LNCaP clone FGC (cell line): Measurements from ENCODE around the gene CAPN10.
A peak's percentile ranks its signal among the peaks of the same experiment; 100 is the strongest.

ENCODE experiments used
- DNase-seq: peaks from one replicate; pipeline ENCODE4 v3.0.0-alpha.2; 2011; ENCODE audit warnings: low read depth
- H3K4me3 ChIP-seq: 2 replicates; pipeline ENCODE4 v1.5.1; 2011; ENCODE audit warnings: mild to moderate bottlenecking, low read depth, low read length, control low read depth
- TF ChIP-seq, protein P1 (sequence below): IDR thresholded peaks from 2 replicates; pipeline ENCODE4 v1.5.1; 2012; ENCODE audit warnings: mild to moderate bottlenecking; ENCODE audit not compliant: control insufficient read depth, insufficient read depth; ENCODE audit errors: extremely low read depth

CAPN10 gene

DNA sequence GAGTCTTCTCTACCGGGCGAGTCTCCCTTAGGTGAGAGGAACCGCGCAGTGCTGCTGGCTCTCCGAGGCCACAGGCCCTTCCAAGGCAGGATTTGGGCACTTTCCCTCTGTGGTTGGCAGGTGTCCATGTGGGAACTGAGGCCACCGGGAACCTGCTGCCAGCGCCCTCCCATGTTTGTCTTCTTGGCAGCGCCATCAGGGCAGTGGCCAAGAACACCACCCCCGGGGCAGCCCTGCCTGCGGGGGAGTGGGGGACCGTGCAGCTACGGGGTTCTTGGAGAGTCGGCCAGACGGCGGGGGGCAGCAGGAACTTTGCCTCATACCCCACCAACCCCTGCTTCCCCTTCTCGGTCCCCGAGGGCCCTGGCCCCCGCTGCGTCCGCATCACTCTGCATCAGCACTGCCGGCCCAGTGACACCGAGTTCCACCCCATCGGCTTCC, 10.0 kb downstream of the CAPN10 start:
- peak; percentile 38 for DNase-seq
- TF ChIP-seq, protein P1, sequence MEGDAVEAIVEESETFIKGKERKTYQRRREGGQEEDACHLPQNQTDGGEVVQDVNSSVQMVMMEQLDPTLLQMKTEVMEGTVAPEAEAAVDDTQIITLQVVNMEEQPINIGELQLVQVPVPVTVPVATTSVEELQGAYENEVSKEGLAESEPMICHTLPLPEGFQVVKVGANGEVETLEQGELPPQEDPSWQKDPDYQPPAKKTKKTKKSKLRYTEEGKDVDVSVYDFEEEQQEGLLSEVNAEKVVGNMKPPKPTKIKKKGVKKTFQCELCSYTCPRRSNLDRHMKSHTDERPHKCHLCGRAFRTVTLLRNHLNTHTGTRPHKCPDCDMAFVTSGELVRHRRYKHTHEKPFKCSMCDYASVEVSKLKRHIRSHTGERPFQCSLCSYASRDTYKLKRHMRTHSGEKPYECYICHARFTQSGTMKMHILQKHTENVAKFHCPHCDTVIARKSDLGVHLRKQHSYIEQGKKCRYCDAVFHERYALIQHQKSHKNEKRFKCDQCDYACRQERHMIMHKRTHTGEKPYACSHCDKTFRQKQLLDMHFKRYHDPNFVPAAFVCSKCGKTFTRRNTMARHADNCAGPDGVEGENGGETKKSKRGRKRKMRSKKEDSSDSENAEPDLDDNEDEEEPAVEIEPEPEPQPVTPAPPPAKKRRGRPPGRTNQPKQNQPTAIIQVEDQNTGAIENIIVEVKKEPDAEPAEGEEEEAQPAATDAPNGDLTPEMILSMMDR = no peak
- H3K4me3 ChIP-seq = no peak overlapping the region

DNA sequence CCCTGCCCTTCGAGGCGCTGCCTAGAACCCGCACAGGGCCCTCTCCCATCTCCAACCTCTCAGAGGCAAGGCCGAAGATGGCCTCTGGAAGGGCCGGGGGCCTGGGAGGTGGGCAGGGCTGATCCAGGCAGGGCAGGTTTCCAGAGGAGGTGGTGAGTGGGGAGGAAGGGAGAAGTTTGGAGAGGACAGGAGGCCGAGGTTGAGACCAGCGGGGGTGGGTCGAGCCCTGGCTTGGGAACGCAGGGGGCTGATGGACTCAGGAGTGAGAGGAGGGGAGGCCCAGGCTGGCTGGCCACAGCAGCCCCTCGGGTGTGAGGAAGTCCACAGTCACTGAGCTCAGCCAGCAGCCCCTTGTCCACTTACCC, 10.5 kb downstream of the CAPN10 start:
- TF ChIP-seq, protein P1 = no peak
- no peak for DNase-seq
- no peak overlapping the region for H3K4me3 ChIP-seq

DNA sequence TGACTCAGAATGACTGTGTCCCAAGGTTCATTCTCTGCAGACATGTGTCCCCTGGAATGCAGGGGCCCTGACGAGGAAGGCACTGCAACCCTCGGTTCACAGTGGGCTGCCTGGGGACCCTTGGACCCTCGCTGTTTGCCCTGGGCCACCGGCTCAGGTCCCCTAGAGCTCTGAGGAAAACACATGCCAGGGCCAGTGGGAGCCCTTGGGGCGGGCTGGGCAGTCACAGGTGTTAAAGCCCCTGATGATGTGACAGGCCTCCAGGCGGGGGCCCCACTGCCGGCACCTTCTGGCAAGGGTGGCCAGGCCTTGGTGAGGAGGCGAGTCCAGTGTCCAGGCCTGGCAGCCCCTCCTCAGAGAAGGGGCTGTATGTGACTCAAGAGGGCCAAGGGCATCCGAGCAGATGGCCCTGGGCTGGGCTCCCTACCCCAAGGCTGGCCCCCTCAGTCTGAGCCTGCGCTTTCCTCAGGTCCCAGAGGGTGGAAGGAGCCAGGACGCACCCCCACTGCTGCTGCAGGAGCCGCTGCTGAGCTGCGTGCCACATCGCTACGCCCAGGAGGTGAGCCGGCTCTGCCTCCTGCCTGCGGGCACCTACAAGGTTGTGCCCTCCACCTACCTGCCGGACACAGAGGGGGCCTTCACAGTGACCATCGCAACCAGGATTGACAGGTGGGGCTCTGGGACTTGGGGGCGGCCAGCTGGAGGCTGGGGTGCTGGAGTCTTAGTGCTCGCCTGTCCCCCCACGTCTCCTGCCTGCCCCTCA, 11.1 kb downstream of the CAPN10 start:
- no peak for DNase-seq
- no peak overlapping the region for H3K4me3 ChIP-seq
- TF ChIP-seq, protein P1 = no peak

DNA sequence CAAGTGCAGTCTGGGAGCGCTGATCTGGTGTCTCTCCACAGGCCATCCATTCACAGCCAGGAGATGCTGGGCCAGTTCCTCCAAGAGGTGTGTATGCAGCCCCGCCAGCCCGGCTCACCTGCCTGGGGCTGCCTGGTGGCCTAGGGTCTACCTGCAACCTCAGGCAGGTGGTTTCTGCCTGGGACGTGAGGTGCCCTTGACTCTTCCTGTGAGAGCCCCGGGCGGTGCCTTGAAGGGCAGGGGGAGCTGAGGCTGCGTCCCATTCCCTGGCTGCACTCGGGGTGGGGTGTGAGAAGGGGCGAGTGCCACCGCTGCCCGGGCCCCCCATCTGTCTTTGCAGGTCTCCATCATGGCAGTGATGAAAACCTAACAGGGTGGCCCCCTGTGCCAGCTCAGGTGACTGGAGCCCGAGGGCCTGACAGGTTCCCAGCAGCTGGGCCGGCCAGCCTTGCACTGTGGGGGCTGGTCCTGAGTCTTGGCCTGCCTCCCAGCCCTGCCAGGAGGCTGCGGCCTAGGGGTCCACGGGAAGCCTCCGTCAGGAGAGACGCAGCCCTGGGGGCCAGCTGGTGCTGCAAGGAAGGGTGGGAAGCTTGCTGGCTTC, 11.9 kb downstream of the CAPN10 start:
- TF ChIP-seq, protein P1 = no peak
- no peak for DNase-seq
- H3K4me3 ChIP-seq = no peak overlapping the region

DNA sequence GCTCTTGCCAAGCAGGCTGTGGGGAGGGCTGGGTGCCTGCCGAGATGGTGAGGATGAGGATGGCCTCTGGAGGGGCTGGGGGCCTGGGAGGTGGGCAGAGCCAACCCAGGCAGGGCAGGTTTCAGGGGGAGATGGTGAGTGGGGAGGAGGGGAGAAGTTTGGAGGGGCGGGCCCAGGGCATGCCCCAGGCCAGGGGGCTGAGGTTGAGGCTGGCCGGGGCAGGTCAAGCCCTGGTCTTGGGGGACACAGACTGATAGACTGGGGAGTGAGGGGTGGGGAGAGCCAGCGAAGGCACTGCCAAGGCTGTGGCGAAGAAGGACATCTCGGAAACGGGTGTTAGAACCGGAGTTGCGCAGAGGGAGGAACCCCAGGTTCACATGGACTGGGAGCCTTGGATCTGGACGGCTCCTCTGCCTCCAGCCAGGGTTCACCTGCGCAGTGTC, 12.6 kb downstream of the CAPN10 start:
- TF ChIP-seq, protein P1 = no peak
- no peak for DNase-seq

DNA sequence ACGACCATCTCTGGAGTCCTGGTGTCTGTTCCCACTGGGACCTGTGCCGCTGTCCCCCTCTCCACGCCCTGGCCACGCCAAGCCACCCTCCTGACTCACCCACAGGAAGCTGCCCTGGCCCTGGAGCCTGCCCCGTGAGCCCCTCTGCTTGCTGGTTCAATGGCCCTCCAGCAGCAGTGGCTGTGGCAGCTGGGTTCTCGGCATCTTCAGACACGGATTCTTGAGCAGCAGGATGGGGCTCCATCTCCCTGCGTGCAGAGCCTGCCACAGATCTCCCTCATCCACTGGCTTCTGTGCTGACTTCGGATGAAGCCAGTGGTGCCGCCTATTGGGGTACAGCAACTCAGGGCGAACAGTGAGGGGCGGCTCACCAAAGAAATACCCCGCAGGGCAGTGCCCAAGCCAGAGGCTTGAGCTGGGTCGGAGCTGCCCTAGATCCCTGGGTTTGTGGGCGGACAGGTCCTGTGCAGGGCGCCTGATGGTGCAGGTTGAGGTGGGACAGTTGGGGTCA, 14.0 kb downstream of the CAPN10 start:
- DNase-seq = no peak
- TF ChIP-seq, protein P1 = no peak
- H3K4me3 ChIP-seq = no peak overlapping the region

More for the DNA sequence above, 12.6 kb downstream of the CAPN10 start:
- H3K4me3 ChIP-seq = no peak overlapping the region
